KBM-7 (cell line): ENCODE results near the gene OR2T6.
"Not testable (repeated sequence)": the region's sequence is repeated elsewhere in the genome, so short reads cannot be mapped to it uniquely, and the experiment has no call there.

Experiments used
- DNase-seq: peaks from one replicate; pipeline ENCODE4 v3.0.0-alpha.2; 2015
- in situ Hi-C: fragments of 300-500 bp; cut with MboI; formaldehyde crosslinking; loops from 2 replicates; pipeline ENCODE4 v1.14.3; 2020; ENCODE audit warnings: low sequenced_read_pairs, low pct_unique_long_range_greater_than_20kb, mixed read lengths

The OR2T6 gene

DNA sequence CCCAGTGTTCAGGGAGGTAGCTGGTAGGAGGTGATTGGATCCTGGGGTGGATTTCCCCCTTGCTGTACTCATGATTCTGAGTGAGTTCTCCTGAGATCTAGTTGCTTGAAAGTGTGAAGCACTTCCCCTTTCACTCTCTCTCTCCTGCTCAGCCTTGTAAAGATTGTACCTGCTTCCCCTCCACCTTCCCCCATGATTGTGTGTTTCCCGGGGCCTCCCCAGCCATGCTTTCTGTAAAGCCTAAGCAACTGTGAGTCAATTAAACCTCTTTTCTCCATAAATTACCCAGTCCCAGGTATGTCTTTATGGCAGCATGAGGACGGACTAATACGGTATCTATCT is 52.6 kb downstream of the OR2T6 start:
- in situ Hi-C loops = not testable (repeated sequence)
- DNase-seq = peak; percentile 5

- not testable (repeated sequence) for DNase-seq
Measured at GRCh38 chr1:248431683-248432082, 56.1 kb downstream of the OR2T6 start.

GRCh38 chr1:248432201-248432600 is 56.7 kb downstream of the OR2T6 start:
- DNase-seq, in situ Hi-C loops: not testable (repeated sequence)

More at GRCh38 chr1:248431683-248432082, 56.1 kb downstream of the OR2T6 start:
- in situ Hi-C loops = not testable (repeated sequence)

DNA sequence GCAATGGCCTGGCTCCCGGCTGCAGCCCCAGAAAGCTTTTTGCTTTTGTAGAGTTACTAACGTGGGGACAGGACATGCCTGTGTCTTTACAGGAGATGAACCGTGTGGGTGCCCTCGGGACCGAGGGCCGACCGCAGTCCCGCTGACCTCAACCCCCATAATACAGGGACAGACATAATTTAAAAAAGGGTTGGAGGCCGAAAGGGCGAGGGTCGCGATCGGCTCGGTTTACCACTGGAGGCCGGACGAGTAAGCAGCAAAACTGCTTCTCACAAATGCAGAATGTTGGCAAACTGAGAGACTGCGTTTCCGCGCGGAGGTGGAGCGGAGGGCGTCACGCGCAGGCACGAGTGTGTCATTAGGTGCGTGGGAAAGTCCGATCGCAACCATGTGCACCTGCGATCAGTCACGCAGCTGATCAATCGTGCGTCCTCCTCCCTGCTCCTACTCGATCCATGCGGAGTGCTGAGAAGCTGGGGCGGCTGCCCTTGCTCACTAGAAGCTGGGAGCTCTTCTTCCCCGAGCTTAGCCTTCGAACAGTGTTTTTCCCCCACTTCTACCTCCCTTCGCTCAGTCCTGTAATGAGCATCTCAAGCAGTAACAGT is 58.4 kb downstream of the OR2T6 start:
- in situ Hi-C loops, DNase-seq: not testable (repeated sequence)

GRCh38 chr1:248434913-248435312 is 59.4 kb downstream of the OR2T6 start:
- in situ Hi-C loops, DNase-seq: not testable (repeated sequence)

DNA sequence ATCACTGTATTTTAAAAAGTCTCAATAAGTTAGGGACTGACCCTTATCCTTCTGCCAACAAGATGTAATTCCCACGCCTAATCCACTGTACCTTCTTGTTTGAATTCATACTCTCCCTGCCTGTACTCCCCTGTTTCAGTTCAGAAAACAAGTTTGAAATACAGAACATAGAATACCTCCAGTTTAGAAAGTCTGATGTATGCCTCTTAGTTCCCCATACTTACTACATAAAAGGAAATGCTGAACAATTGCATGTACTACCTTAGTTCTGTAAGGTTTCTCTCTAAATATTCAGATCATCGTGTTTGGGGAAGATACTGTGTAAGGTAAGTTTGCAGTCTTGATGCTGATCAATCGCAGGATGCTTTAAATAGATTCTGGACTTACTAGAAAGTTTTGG is 60.8 kb downstream of the OR2T6 start:
- DNase-seq, in situ Hi-C loops: not testable (repeated sequence)

DNA sequence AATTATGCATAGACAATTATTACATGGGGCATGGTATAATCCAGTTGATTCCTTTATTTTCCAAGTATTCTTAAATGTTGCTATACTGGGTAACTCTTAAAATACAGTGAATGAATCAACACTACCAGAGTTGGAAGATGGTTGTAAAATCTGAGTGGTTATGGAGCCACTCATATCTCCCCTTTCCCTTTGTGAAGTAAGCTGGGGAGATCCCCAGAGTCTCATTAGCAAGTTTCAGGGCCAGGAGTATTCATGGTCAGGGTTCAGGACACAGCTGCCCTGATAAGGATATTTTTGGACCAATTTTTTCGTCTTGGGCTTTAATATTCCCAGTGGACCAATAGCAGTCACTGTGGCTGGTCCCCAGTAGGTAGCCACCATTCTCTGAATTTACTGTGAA is 63.1 kb downstream of the OR2T6 start:
- DNase-seq, in situ Hi-C loops: not testable (repeated sequence)

DNA sequence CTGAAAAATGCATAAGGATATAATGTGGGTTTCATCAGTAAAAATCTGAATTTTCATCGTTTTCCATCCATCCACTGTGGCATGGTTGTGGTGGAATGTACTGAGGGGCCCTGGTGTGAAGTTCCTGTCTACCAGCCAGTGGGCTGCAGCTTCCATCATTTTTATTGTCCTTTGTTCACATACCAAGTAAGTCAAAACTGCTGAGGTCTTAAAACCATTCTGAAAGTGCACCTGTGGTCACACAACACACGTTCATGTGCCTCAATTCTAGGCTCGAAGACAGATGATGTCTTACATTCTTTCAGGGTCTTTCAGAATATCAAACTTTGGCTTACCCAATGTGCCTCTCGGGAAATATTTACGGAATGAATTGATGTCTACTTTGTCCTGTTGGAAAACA is 63.7 kb downstream of the OR2T6 start:
- DNase-seq, in situ Hi-C loops: not testable (repeated sequence)
